Embryonic facial prominence (tissue), 1 donor: ENCODE results near the gene NDUFS4.
"Not testable (repeated sequence)": the region's sequence is repeated elsewhere in the genome, so short reads cannot be mapped to it uniquely, and the experiment has no call there.

ENCODE experiments used
- DNase-seq: peaks from one replicate; pipeline ENCODE4 v3.0.0-alpha.2; 2016; ENCODE audit errors: extremely low spot score

Gene NDUFS4

DNA sequence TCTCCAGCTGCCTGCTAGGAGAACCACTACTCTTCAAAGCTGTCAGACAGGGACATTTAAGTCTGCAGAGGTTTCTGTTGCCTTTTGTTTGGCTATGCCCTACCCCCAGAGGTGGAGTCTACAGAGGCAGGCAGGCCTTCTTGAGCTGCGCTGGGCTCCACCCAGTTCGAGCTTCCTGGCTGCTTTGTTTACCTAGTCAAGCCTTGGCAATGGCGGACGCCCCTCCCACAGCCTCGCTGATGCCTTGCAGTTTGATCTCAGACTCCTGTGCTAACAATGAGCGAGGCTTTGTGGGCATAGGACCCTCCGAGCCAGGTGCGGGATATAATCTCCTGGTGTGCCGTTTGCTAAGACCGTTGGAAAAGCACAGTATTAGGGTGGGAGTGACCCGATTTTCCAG lies 104.9 kb downstream of the NDUFS4 start:
- not testable (repeated sequence) for DNase-seq

DNA sequence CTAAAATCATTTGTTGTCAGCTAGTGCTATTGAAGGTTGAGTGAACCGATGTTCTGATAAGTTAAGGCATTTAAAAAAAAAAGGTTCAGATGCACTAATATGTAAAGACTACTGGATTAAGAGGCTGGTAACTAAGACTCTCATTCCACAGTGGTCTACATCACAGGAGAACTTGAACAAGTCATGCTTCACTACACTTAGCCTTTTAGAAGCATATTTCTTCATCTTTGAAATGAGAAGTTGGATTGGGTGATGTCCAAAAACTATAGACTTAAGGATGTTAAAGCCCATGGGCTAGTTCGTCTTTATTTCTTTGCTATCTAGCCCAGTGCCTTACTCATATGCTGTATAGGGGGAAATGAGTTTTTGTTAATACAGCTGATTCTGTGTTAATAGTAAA lies 107.2 kb downstream of the NDUFS4 start:
- DNase-seq, result no peak

DNA sequence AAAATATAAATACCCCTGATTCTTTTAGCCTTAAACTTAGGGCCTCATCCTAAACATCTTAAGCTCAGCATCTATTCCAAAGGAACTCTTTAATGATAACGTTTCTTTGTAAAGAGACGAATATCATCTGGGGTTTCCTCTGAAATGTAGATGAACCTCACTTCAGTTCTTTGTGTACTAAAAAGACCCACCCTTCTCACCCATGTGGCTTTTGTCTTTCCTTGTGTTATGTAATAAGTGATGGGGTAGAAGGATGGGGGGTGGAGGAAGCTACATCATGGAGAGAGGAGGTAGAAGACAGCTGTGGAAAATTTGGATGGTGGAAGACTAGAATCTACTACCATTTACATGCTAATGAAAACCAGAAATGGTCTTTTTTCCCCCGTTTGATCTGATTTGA lies 111.0 kb downstream of the NDUFS4 start:
- no peak for DNase-seq

DNA sequence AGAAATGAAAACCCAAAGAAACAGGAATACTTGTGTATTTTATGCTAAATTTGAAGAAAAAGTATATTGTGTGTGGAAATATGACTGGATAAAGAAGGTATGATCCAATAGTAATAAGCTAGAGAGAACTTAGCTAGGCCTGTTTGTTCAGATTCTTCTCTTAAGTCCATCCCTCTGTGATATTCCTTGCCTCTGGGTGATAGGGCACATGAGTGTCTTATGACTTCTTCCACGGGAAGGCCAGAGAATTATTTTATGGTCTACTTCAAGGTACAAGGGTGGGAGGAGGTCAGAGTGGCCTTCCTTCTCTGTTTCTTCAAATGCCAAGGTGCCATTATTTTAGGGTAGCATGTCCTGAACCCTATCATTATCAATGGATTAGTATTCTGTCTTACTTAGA lies 113.7 kb downstream of the NDUFS4 start:
- DNase-seq, result no peak

DNA sequence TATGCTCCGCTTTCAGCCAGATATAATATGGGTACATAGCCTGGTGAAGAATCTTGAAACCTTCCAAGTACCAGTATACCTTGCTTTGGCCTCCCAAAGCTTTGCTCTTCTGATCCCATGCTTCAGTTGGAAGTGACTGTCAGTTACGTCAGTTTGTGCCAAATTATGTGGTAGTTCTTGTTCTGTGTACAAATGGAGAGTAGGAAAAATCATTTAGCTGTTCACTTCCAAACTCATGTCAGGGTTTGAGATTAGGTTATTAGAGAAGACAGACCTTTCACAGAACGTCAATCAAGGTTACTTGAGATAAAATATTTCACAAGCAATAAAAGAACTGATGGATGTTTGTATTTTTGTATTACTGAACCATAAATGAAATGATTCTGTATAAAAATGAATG lies 117.2 kb downstream of the NDUFS4 start:
- DNase-seq, result no peak

DNA sequence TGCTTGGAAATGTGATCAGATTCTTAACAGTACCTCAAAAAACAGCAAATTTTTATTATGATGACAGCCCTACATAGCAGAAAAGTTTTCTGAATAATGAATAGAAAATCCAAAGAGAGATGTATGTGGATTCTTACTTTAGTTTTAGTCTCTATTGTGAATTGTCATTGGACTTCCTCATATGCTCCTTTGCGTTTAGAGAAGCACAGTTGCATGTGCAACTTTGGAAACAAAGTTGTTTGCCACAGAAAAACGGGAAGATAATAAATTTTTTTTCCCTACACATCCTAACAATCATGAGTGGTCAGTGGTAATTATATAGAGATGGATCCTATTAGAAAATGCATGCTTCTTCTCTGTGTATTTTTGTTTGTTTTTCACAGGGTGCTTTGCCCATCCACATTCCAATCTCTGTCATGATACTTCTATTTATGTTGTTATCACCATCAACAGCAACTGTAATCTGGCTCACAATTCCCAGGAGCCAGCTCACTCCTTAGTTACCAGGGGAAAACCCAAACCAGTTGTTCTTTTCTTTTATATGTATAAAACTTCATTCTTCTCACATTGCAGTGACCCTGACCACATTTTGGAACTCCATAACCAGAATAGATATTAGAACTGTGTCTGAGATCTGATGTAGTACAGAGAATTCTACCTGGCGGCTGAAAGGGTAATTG lies 118.7 kb downstream of the NDUFS4 start:
- no peak for DNase-seq

DNA sequence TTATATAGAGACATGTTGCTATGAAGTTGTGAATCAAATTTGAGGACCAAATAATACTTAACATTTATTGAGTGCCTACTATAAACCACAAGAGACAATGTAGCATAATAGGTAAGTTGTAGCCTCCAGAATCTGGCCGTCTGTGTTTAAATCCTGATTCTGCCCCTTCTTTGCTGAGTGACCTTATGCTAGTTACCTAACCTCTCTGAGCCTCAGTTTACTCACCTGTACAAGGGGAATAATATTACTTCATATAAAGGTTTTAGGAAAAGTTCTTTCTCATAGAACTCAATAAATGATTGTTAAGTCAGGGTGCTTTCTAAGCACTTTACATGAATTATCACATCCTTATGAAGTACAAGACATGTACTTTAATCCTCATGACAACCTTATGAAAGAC lies 120.6 kb downstream of the NDUFS4 start:
- DNase-seq, result no peak

DNA sequence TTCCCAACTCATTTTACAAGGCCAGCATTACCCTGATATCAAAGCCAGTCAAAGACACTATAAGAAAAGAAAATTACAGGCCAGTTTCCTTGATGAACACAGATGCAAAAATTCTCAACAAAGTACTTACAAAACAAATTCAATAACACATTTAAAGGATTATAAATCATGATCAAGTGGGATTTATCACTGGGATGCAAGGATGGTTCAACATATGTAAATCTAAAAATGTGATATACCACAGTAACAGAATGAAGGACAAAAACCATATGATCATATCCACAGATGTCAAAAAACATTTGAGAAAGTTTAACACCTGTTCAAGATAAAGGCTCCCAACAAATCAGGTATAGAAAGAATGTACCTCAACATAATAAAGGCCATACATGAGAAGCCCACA lies 130.6 kb downstream of the NDUFS4 start:
- DNase-seq, result no peak

DNA sequence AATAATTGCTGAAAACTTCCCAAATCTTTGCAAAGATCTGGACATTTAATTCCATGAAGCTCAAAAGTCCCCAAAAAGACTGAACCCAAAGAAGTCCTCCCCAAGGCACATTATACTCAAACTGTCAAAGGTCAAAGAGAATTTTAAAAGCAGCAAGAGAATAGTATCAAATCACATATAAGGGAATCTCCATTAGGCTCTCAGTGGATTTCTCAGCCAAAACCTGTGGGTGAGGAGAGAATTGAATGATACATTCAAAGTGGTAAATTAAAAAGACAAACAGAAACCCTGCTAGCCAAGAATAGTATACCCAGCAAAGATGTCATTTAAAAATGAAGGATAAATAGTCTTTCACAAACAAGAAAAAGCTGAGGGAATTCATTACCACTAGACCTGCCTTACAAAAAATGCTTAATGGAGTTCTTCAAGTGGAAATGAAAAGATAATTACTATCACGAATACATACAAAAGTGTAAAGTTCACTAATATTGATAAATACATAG lies 134.1 kb downstream of the NDUFS4 start:
- DNase-seq, result no peak

DNA sequence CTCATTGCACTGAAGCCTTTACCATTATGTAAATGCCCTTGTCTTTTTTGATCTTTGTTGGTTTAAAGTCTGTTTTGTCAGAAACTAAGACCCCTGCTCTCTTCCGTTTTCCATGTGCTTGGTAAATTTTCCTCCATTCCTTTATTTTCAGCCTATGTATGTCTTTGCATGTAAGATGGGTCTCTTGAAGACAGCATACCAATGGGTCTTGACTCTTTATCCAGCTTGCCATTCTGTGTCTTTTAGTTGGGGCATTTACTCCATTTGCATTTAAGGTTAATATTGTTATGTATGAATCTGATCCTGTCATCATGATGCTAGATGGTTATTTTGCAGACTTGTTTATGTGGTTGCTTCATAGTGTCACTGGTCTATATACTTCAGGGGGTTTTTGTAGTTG lies 150.0 kb downstream of the NDUFS4 start:
- DNase-seq, result not testable (repeated sequence)

DNA sequence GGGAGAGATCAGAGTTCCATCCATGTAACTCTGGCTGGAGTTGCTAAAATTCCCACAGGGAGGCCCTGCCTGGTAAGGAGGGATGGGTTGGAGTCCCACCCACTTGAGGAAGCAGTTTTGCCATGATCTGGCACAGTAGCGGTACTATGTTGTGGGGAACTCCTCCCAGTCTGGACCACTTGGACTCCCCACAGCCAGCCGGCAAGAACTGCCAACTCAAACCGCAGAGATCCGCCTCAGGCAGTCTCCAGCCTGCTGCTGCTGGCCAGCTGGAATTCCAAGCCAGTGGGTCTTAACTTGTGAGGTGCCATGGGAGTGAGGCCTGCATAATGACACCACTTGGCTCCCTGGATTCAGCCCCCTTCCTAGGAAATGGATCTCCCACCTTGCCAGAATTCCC lies 151.9 kb downstream of the NDUFS4 start:
- DNase-seq, result no peak

DNA sequence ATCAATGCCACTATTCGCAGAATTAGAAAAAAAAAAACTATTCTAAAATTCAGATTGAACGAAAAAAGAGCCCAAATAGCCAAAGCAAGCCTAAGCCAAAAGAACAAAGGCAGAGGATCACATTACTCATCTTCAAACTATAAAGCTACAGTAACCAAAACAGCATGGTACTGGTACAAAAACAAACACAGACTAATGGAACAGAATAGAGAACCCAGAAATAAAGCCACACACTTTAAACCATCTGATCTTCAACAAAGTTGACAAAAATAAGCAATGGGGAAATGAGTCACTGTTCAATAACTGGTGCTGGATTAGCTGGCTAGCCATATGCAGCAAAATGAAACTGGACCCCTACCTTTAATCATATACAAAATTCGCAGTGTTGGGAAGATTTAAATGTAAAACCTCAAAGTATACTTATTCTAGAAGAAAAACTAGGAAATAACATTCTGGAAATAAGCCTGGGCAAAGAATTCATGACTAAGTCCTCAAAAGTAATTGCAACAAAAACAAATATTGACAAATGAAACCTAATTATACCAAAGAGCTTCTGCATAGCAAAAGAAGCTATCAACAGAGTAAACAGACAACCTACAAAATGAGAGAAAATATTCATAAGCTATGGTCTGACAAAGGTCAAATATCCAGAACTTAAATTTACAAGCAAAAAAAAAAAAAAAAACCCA lies 153.7 kb downstream of the NDUFS4 start:
- no peak for DNase-seq

DNA sequence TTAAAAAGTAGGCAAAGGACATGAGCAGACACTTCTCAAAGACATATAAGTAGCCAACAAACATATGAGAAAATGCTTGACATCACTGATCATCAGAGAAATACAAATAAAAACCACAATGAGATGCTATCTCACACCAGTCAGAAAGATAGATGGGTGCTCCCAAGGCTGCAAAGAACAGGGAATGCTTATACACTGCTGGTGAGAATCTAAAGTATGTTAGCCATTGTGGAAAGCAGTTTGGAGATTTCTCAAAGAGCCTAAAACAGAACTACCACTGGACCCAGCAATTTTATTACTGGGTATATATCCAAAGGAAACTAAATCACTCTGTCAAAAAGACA lies 154.2 kb downstream of the NDUFS4 start:
- no peak for DNase-seq

DNA sequence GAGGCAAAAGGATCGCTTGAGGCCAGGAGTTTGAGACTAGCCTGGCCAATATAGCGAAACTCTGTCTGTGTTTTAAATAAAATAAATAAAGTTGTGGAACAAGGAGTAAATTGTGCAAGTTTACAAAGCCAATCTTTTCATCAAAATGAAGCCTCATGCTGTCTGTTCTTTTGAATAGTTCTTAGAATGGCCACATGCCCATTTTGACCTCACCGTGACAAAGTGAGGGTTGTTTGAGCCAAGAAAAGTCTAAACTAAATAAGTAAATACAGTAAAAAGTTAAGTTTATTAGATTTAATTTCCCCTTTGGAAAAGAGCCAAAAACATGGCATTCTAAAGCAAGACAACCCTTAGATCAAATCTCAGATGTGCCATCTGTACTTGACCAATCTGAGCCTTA lies 165.7 kb downstream of the NDUFS4 start:
- no peak for DNase-seq

DNA sequence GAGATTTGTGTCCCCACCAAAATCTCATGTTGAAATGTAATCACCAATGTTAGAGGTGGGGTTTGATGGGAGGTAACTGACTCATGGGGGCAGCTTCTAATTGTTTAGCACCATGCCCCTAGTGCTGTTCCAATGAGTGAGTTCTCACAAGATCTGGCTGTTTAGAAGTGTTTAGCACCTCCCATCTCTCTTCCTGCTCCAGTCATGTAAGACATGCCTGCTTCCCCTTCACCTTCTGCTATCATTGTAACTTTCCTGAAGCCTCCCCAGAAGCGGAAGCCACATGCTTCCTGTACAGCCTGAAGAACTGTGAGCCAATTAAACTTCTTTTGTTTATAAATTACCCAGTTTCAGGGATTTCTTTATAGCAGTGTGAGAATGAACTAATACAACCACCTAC lies 170.5 kb downstream of the NDUFS4 start:
- no peak for DNase-seq
